Smooth muscle cell (in vitro differentiated cells): Measurements from ENCODE around the gene CGNL1. TPM values are rescaled to one million over a fixed set of nuclear protein-coding genes. Genes with fewer than 3 reads are reported as not detected.

Source experiments
- DNase-seq: peaks from one replicate; lab custom pipeline; 2025; ENCODE audit not compliant: unreplicated experiment; lab: John Stamatoyannopoulos, UW
- H2AFZ ChIP-seq: fragments of 200-600 bp; sonication (generic); 2 replicates; pipeline ENCODE4 v1.6.0; 2016; ENCODE audit warnings: antibody characterized with exemption, low read depth, mild to moderate bottlenecking
- H3F3A ChIP-seq: fragments of 200-600 bp; sonication (generic); 2 replicates; pipeline ENCODE4 v1.6.0; 2017; ENCODE audit warnings: antibody characterized with exemption, low read depth
- H3K27ac ChIP-seq: fragments of 200-600 bp; sonication (generic); 2 replicates; pipeline ENCODE4 v1.5.1; 2016; ENCODE audit warnings: low read depth, mild to moderate bottlenecking
- H3K27me3 ChIP-seq: fragments of 200-600 bp; sonication (generic); 2 replicates; pipeline ENCODE4 v1.6.1; 2016; ENCODE audit warnings: low read depth, mild to moderate bottlenecking
- H3K36me3 ChIP-seq: fragments of 200-600 bp; sonication (generic); 2 replicates; pipeline ENCODE4 v1.5.1; 2016; ENCODE audit warnings: low read depth
- H3K4me1 ChIP-seq: fragments of 200-600 bp; sonication (generic); 2 replicates; pipeline ENCODE4 v1.5.1; 2016; ENCODE audit warnings: low read depth
- H3K4me2 ChIP-seq: fragments of 200-600 bp; sonication (generic); 2 replicates; pipeline ENCODE4 v1.6.0; 2016; ENCODE audit warnings: mild to moderate bottlenecking
- H3K4me3 ChIP-seq: fragments of 200-600 bp; sonication (generic); 2 replicates; pipeline ENCODE4 v1.5.1; 2016; ENCODE audit warnings: mild to moderate bottlenecking
- H3K79me2 ChIP-seq: fragments of 200-600 bp; sonication (generic); 2 replicates; pipeline ENCODE4 v1.6.0; 2016; ENCODE audit warnings: low read depth, mild to moderate bottlenecking
- H3K9ac ChIP-seq: fragments of 200-600 bp; sonication (generic); 2 replicates; pipeline ENCODE4 v1.6.0; 2016; ENCODE audit warnings: low read depth
- H3K9me3 ChIP-seq: fragments of 200-600 bp; sonication (generic); replicated peaks from 2 replicates; pipeline ENCODE4 v1.5.1; 2016; ENCODE audit warnings: low read depth
- H4K20me1 ChIP-seq: fragments of 200-600 bp; sonication (generic); 2 replicates; pipeline ENCODE4 v1.6.0; 2016; ENCODE audit warnings: low read depth
- WGBS: methylation state at CpG from one replicate; pipeline ENCODE4 v1.1.7; 2016; ENCODE audit warnings: low lambda C conversion rate; 5-methylcytosine and 5-hydroxymethylcytosine counted together
- polyA plus RNA-seq: library from polyadenylated mRNA; unstranded; fragments of >200 nt; fragmentation: Nextera tagmentation; extraction: Ambion mirVana; gene quantifications from 2 replicates; pipeline ENCODE4 v1.2.1, GENCODE V29; 2016
- total RNA-seq: library from RNA; depleted of rRNA; stranded (reverse); fragments of >200 nt; gene quantifications from 2 replicates; pipeline ENCODE4 v1.2.3, GENCODE V29; 2014
- TF ChIP-seq, protein P1 (sequence below): fragments of 200-600 bp; sonication (generic); IDR thresholded peaks from 2 replicates; pipeline ENCODE4 v1.5.1; 2017; ENCODE audit warnings: borderline replicate concordance, mild to moderate bottlenecking, antibody characterized with exemption; ENCODE audit not compliant: insufficient read depth, poor library complexity, severe bottlenecking

The CGNL1 gene
- total and polyA plus RNA-seq, 2 experiments from 2014 or later, result 4.2 to 9.5 TPM

DNA sequence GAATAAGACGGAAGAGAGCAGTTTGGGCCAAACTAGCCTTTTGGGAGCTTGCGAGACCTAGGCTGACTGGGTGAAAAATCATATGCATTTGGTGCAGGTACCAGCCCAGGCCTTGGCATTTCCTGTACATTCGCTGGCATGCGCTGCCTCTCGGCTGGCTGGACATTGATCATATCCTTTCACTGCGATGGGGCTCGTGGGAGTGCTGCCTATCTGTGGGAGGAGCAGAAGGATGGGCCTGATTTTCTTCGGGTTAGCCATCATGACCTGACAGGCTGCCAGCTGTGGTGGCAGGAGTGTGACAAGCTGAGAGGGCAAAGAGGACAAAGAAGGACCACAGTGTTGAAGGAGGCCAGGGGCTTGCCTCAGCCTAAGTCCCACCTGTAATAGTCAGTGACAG, 14.3 kb downstream of the CGNL1 start:
- no peak overlapping the region for H3K4me2 ChIP-seq
- WGBS, result 96% methylated on average over 8 of the region's 8 CpGs
- TF ChIP-seq, protein P1, sequence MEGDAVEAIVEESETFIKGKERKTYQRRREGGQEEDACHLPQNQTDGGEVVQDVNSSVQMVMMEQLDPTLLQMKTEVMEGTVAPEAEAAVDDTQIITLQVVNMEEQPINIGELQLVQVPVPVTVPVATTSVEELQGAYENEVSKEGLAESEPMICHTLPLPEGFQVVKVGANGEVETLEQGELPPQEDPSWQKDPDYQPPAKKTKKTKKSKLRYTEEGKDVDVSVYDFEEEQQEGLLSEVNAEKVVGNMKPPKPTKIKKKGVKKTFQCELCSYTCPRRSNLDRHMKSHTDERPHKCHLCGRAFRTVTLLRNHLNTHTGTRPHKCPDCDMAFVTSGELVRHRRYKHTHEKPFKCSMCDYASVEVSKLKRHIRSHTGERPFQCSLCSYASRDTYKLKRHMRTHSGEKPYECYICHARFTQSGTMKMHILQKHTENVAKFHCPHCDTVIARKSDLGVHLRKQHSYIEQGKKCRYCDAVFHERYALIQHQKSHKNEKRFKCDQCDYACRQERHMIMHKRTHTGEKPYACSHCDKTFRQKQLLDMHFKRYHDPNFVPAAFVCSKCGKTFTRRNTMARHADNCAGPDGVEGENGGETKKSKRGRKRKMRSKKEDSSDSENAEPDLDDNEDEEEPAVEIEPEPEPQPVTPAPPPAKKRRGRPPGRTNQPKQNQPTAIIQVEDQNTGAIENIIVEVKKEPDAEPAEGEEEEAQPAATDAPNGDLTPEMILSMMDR, result no peak
- H3K79me2 ChIP-seq, result peaks cover 18% of the 10 kb centered on the region
- no peak for DNase-seq
- no peak overlapping the region for H3K4me3 ChIP-seq
- no peak overlapping the region for H3K9ac ChIP-seq
- peaks cover 22% of the 10 kb centered on the region for H3K4me1 ChIP-seq
- H3F3A ChIP-seq, result peaks cover 10% of the 10 kb centered on the region
- no peak overlapping the region for H3K27ac ChIP-seq
- no peaks in the 10 kb centered on the region for H3K27me3 ChIP-seq
- H3K36me3 ChIP-seq, result no peaks in the 10 kb centered on the region
- H3K9me3 ChIP-seq, result no peaks in the 10 kb centered on the region
- H2AFZ ChIP-seq, result no peak overlapping the region
- H4K20me1 ChIP-seq, result no peaks in the 10 kb centered on the region

- no peak for DNase-seq
Measured at GRCh38 chr15:57391537-57391936, 15.2 kb downstream of the CGNL1 start.

GRCh38 chr15:57393061-57393460, 16.8 kb downstream of the CGNL1 start:
- H3K27ac ChIP-seq, result no peak overlapping the region
- no peak overlapping the region for H2AFZ ChIP-seq
- H3F3A ChIP-seq, result peaks cover 14% of the 10 kb centered on the region
- H3K27me3 ChIP-seq, result no peaks in the 10 kb centered on the region
- H3K9me3 ChIP-seq, result no peaks in the 10 kb centered on the region
- no peaks in the 10 kb centered on the region for H3K36me3 ChIP-seq
- H4K20me1 ChIP-seq, result no peaks in the 10 kb centered on the region
- peaks cover 18% of the 10 kb centered on the region for H3K79me2 ChIP-seq
- no peak overlapping the region for H3K4me2 ChIP-seq
- TF ChIP-seq, protein P1, result no peak
- 89% methylated on average over 2 of the region's 2 CpGs for WGBS
- H3K4me3 ChIP-seq, result no peak overlapping the region
- H3K9ac ChIP-seq, result no peak overlapping the region
- no peak for DNase-seq
- peaks cover 5% of the 10 kb centered on the region for H3K4me1 ChIP-seq

More at GRCh38 chr15:57391537-57391936, 15.2 kb downstream of the CGNL1 start:
- TF ChIP-seq, protein P1, result no peak
- H2AFZ ChIP-seq, result no peak overlapping the region
- WGBS, result 95% methylated on average over 2 of the region's 2 CpGs
- no peak overlapping the region for H3K4me3 ChIP-seq
- no peak overlapping the region for H3K27ac ChIP-seq
- H4K20me1 ChIP-seq, result no peaks in the 10 kb centered on the region
- no peaks in the 10 kb centered on the region for H3K36me3 ChIP-seq
- H3K27me3 ChIP-seq, result no peaks in the 10 kb centered on the region
- H3K9ac ChIP-seq, result no peak overlapping the region
- peaks cover 14% of the 10 kb centered on the region for H3K79me2 ChIP-seq
- H3K4me2 ChIP-seq, result no peak overlapping the region
- H3F3A ChIP-seq, result peaks cover 14% of the 10 kb centered on the region
- H3K9me3 ChIP-seq, result no peaks in the 10 kb centered on the region
- peaks cover 19% of the 10 kb centered on the region for H3K4me1 ChIP-seq

DNA sequence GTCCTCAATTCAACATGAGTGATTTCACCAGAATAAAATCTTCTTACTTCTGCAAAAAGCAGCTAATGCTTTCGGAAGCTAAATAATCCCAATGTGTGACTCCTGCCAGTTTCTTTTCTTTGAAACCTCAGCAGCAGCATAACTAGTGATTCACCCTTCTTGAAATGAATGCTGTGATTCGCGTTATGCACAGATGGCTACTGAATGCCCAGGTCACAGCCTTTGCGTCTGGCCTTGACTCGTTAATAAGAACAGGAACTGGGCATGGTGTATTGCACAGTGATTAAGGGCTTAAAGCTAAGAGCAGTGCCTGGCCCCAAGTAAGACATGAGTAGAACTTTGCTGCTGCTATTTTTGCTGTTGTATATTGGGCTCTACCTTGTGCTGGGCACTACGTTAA, 19.0 kb downstream of the CGNL1 start:
- Histone ChIP-seq H3K4me2 (peak overlapping the region; percentile 58), H3K9ac (no peak overlapping the region), H3K27me3 (no peaks in the 10 kb centered on the region), H3K9me3 (no peaks in the 10 kb centered on the region), H3F3A (peaks cover 14% of the 10 kb centered on the region), H3K36me3 (no peaks in the 10 kb centered on the region), H3K27ac (peak overlapping the region; percentile 54), H3K4me1 (no peaks in the 10 kb centered on the region), H3K79me2 (peaks cover 19% of the 10 kb centered on the region), H4K20me1 (no peaks in the 10 kb centered on the region), H3K4me3 (no peak overlapping the region), H2AFZ (no peak overlapping the region)
- DNase-seq, result no peak
- 9% methylated on average over 6 of the region's 6 CpGs for WGBS
- TF ChIP-seq, protein P1, result no peak
